ENCODE results near the gene NMNAT3.

The NMNAT3 gene

GRCh38 chr3:139677388-139678155 is at the start of gene NMNAT3:
Gene NMNAT3, minus strand, starts transcription at chr3:139677972. Its CDS starts 50,248 bp downstream, at chr3:139627724.
- DNase-seq: peak; percentile 84
- in situ Hi-C loops (cut with MboI; ENCODE audit: low pct_unique_long_range_greater_than_20kb, low sequenced_read_pairs): no loop called here

- DNase-seq: no peak
- in situ Hi-C loops (cut with MboI; ENCODE audit: low pct_unique_long_range_greater_than_20kb, low sequenced_read_pairs): no loop called here
These were observed 43.6 kb upstream of the NMNAT3 start for GRCh38 chr3:139721370-139721769.

- in situ Hi-C loops (cut with MboI; ENCODE audit: low pct_unique_long_range_greater_than_20kb, low sequenced_read_pairs): no loop called here
- DNase-seq: no peak
These were observed 40.6 kb upstream of the NMNAT3 start for GRCh38 chr3:139718415-139718814.

GRCh38 chr3:139716908-139717485 is 39.2 kb upstream of the NMNAT3 start:
- in situ Hi-C loops (cut with MboI; ENCODE audit: low pct_unique_long_range_greater_than_20kb, low sequenced_read_pairs): no loop called here
- no peak for DNase-seq

- in situ Hi-C loops (cut with MboI; ENCODE audit: low pct_unique_long_range_greater_than_20kb, low sequenced_read_pairs): no loop called here
- DNase-seq: no peak
These were observed 38.1 kb upstream of the NMNAT3 start for GRCh38 chr3:139715743-139716360.

GRCh38 chr3:139715166-139715565 is 37.4 kb upstream of the NMNAT3 start:
- in situ Hi-C loops (cut with MboI; ENCODE audit: low pct_unique_long_range_greater_than_20kb, low sequenced_read_pairs): no loop called here
- DNase-seq: no peak

GRCh38 chr3:139710212-139710611 is 32.4 kb upstream of the NMNAT3 start:
- no peak for DNase-seq
- in situ Hi-C loops (cut with MboI; ENCODE audit: low pct_unique_long_range_greater_than_20kb, low sequenced_read_pairs): no loop called here

GRCh38 chr3:139705631-139706030 is 27.9 kb upstream of the NMNAT3 start:
- in situ Hi-C loops (cut with MboI; ENCODE audit: low pct_unique_long_range_greater_than_20kb, low sequenced_read_pairs): no loop called here
- DNase-seq: no peak

GRCh38 chr3:139696314-139696604 is 18.5 kb upstream of the NMNAT3 start:
- DNase-seq: no peak

GRCh38 chr3:139695426-139696313 is 17.9 kb upstream of the NMNAT3 start:
- in situ Hi-C loops (cut with MboI; ENCODE audit: low pct_unique_long_range_greater_than_20kb, low sequenced_read_pairs): no loop called here
- DNase-seq: no peak

More at GRCh38 chr3:139696314-139696604, 18.5 kb upstream of the NMNAT3 start:
- in situ Hi-C loops (cut with MboI; ENCODE audit: low pct_unique_long_range_greater_than_20kb, low sequenced_read_pairs): no loop called here

- in situ Hi-C loops (cut with MboI; ENCODE audit: low pct_unique_long_range_greater_than_20kb, low sequenced_read_pairs): no loop called here
- DNase-seq: no peak
These were observed 17.2 kb upstream of the NMNAT3 start for GRCh38 chr3:139695007-139695406.

- DNase-seq: no peak
- in situ Hi-C loops (cut with MboI; ENCODE audit: low pct_unique_long_range_greater_than_20kb, low sequenced_read_pairs): no loop called here
These were observed 16.8 kb upstream of the NMNAT3 start for GRCh38 chr3:139694542-139694941.

GRCh38 chr3:139691619-139692018 is 13.8 kb upstream of the NMNAT3 start:
- in situ Hi-C loops (cut with MboI; ENCODE audit: low pct_unique_long_range_greater_than_20kb, low sequenced_read_pairs): no loop called here

GRCh38 chr3:139689708-139690228 is 12.0 kb upstream of the NMNAT3 start:
- no peak for DNase-seq
- in situ Hi-C loops (cut with MboI; ENCODE audit: low pct_unique_long_range_greater_than_20kb, low sequenced_read_pairs): no loop called here

More at GRCh38 chr3:139691619-139692018, 13.8 kb upstream of the NMNAT3 start:
- no peak for DNase-seq

- no peak for DNase-seq
- in situ Hi-C loops (cut with MboI; ENCODE audit: low pct_unique_long_range_greater_than_20kb, low sequenced_read_pairs): no loop called here
These were observed 11.3 kb upstream of the NMNAT3 start for GRCh38 chr3:139689122-139689521.

GRCh38 chr3:139687431-139687830 is 9.7 kb upstream of the NMNAT3 start:
- in situ Hi-C loops (cut with MboI; ENCODE audit: low pct_unique_long_range_greater_than_20kb, low sequenced_read_pairs): no loop called here
- no peak for DNase-seq

- no peak for DNase-seq
- in situ Hi-C loops (cut with MboI; ENCODE audit: low pct_unique_long_range_greater_than_20kb, low sequenced_read_pairs): no loop called here
These were observed 8.9 kb upstream of the NMNAT3 start for GRCh38 chr3:139686624-139687023.

- in situ Hi-C loops (cut with MboI; ENCODE audit: low pct_unique_long_range_greater_than_20kb, low sequenced_read_pairs): no loop called here
- DNase-seq: no peak
These were observed 8.4 kb upstream of the NMNAT3 start for GRCh38 chr3:139686206-139686605.

GRCh38 chr3:139679220-139679775 is 1.5 kb upstream of the NMNAT3 start:
- in situ Hi-C loops (cut with MboI; ENCODE audit: low pct_unique_long_range_greater_than_20kb, low sequenced_read_pairs): no loop called here
- DNase-seq: no peak

Data from KBM-7 (cell line).